ENCODE measurements around the gene DSE.

GRCh38 chr6:116467514-116467913, 96.8 kb downstream of the DSE start:
- TF ChIP-seq CTCF (IDR thresholded peaks at IDR 0.05; ENCODE audit: insufficient read depth, low read length, poor library complexity, severe bottlenecking): no peak
- no peak for TF ChIP-seq EZH2phosphoT487 (conservative IDR thresholded peaks at IDR 0.05; ENCODE audit: low read length)
